HG03457 (cell line): ENCODE data around the gene HMGN3.
"Not testable (repeated sequence)": the region's sequence is repeated elsewhere in the genome, so short reads cannot be mapped to it uniquely, and the experiment has no call there.

ENCODE experiments used
- ATAC-seq: cut with Tn5 transposase; IDR thresholded peaks from one replicate; pipeline ENCODE4 v1.9.1; 2021; ENCODE audit warnings: moderate number of reproducible peaks; ENCODE audit not compliant: unreplicated experiment

Gene HMGN3

GRCh38 chr6:79234150-79235022 is at the start of gene HMGN3:
Gene HMGN3 (minus strand): TSS chr6:79234682.
- ATAC-seq: peak; percentile 89

DNA sequence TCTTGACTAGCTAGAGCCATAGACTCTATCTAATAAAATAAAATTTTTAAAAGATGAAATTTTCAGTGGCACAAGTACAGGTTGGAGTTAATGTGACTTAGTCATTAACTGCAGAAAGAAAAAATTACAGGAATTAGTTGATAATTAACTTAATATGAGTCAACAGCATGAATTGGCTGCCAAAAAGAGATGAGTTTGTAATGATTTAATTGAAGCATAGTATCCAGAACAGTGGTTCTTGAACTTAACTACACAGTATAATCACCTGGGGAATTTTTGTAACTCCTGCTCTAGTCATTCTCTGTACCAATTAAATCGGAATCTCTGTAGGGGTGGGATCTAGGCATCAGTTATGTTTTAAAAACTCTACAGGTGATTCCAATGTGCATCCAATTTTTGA is 46.3 kb upstream of the HMGN3 start:
- ATAC-seq: no peak

DNA sequence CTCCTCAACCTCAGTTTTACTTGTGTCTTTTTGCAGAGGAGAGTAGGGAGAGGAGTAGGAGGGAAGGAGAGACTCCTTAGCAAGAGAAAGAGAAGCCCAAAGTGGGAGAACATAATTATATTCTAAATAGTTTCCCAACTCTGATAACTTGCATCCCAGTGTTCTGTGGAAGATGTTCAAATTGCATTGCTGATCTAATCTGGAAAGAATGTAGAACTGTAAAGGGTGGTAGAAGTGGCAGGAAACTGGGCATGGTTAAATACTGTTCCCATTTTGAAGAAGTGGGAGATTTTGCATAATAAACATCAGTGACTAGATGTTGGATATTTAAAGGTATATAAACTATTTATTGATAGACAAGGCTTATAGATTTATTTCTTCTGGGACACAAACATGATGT is 42.6 kb upstream of the HMGN3 start:
- no peak for ATAC-seq

DNA sequence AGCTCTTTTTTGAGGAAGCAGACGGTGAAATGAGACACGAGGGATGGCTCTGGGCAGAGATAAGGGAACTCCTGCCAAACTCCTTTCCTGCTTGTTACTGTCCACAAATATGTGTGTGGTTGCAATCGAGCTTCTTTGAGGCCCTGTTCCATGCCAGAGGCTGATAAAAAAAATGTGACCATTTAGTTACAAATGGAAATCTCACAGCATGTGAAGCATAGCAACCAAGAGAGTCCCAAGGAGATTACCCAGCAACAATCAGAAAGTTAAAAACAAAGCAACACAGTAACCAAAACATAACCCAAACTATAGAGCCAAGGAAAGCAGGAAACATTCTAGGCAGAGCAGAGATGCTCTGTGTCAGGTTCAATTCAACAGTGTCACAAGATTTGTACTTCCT is 35.4 kb upstream of the HMGN3 start:
- no peak for ATAC-seq

DNA sequence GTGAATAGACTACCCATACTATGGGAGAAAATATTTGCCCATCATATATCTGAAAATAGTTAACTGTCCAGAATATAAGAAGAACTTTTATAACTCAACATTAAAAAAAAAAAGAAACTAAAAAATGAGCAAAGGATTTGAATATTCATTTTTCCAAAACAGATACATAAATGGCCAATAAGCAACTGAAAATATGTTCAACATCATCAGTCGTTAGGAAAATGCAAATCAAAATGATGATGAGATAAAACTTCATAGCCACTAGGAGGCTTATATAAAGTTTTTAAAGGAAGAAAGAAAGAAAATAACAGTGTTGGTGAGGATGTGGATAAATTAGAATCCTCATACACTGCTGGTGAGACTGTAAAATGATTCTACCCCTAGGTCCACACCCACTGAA is 32.6 kb upstream of the HMGN3 start:
- no peak for ATAC-seq

- no peak for ATAC-seq
Observed at GRCh38 chr6:79266051-79266450, 31.6 kb upstream of the HMGN3 start.

DNA sequence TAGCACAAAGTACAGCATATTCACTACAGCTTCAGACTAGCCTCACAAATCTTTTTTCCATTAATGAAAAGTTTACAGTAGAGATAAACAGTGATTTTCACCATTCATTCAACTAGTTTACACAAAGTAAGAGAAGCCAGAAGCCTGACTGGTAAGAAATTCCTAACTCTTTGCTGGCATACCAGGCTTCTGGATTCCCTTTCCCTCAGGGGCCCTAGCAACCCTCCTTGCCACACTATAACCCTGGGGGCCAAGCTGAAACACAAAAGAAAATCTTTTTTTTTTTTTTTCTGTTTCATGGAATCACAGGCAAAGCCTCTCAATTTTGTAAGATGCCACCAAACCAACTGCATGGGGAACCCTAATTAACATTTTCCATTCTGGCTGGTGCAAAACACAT is 28.9 kb upstream of the HMGN3 start:
- no peak for ATAC-seq

DNA sequence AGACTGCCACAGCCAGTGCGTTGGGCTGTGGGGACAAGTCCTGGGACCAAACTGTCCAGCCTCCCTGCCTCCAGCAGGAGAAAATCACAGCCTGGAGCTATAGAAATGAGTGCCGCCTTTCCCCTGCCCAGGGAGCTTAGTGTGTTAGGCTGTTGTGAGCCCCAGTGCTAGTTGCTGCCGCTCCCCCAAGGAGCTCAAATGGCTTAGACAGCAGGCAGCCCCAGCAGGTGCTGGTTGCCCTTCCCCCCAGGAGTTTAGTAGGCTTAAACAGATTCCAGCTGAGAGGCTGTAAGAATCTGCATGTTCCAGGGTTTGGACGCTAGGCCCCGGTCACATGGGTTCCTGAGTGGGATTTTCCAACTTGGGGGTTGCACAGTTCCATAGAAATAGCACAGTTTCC is 27.2 kb upstream of the HMGN3 start:
- no peak for ATAC-seq

GRCh38 chr6:79260772-79261171 is 26.3 kb upstream of the HMGN3 start:
- ATAC-seq: no peak

GRCh38 chr6:79257381-79258205 is 23.1 kb upstream of the HMGN3 start:
- ATAC-seq: no peak

DNA sequence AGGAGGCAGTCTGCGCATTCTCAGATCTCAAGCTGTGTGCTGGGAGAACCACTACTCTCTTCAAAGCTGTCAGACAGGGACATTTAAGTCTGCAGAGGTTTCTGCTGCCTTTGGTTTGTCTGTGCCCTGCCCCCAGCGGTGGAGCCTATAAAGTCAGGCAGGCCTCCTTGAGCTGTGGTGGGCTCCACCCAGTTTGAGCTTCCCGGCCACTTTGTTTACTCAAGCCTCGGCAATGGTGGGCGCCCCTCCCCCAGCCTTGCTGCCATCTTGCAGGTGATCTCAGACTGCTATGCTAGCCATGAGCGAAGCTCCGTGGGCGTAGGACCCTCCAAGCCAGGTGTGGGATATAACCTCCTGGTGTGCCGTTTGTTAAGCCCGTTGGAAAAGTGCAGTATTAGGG is 22.3 kb upstream of the HMGN3 start:
- ATAC-seq: not testable (repeated sequence)

DNA sequence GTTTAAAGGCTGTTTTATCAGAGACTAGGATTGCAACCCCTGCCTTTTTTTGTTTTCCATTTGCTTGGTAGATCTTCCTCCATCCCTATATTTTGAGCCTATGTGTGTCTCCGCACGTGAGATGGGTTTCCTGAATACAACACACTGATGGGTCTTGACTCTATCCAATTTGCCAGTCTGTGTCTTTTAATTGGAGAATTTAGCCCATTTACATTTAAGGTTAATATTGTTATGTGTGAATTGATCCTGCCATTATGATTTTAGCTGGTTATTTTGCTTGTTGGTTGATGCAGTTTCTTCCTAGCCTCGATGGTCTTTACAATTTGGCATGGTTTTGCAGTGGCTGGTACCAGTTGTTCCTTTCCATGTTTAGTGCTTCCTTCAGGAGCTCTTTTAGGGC is 20.6 kb upstream of the HMGN3 start:
- not testable (repeated sequence) for ATAC-seq

DNA sequence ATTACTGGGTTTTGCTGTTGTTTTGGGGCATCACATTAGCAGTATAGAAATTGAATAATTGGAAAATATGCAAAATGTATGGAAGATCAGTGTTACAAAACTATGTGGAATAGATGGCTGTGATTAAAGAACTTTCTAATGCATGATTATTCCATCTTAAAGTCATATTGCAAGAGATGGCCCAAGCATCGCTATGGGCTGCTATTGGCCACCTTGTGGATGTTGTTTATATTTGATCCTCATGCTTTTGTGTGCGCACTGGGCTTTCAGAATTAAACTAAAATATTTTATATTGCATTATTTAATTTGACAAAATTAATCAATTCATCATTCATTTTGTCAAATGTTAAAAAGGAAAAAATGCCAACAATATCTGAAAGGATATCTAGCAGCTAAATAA is 16.1 kb upstream of the HMGN3 start:
- no peak for ATAC-seq

DNA sequence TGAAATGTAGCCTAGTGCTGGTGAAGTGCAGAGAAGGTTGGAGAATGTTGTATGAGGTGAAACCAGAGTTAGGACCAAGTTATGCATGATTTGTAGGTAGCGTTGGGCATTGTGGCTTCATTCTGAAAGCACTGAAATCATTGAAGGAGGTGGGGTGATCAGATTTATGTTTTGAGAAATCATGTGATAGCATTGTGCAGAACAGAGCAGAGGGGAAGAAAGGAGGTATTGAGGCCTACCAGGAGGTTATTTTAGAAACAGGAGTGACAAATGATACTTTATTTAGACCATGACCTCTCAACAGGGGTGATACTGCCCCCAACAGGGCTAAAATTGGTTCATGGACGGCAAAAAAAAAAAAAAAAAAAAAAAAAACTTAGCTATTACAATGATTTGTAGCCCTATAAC is 15.6 kb upstream of the HMGN3 start:
- no peak for ATAC-seq

DNA sequence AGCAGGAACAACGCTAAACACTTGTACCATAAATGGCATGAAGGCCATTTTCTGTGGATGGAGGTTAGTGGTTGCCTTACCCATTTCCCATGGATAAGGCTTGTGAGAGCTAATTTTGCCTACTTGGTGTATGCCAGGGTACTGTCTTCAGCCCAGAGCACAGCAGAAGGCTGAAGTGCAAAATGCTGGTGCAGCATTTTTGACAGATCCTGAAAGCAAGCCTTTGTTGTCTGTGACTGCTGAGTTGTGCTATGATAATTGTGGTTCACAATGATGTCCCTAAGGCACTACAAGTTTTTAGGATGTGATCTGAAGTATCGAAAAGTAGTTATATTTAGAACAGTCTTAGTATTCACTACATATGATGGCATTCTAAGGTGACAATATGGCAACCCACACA is 14.7 kb upstream of the HMGN3 start:
- no peak for ATAC-seq

- peak; percentile 69 for ATAC-seq
Observed at GRCh38 chr6:79246891-79247290, 12.4 kb upstream of the HMGN3 start.

DNA sequence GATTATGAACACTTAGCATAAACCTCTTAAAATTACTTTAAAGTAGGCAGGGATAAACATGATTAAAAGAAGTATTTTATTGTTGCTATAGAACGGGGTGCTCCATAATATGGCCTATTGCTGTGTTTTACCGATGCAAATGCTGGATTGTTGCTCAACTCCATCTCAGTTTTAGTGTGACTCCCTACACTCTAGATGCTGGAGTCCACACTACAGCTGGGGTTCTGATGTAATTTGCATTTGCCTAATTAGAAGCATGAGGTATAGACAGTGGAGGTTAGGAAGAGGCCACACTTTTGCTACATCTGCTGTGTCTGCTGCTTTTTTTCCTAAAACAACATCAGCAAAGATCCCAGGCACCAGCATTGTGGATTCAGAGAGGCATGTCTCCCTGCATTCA is 6.7 kb upstream of the HMGN3 start:
- no peak for ATAC-seq

DNA sequence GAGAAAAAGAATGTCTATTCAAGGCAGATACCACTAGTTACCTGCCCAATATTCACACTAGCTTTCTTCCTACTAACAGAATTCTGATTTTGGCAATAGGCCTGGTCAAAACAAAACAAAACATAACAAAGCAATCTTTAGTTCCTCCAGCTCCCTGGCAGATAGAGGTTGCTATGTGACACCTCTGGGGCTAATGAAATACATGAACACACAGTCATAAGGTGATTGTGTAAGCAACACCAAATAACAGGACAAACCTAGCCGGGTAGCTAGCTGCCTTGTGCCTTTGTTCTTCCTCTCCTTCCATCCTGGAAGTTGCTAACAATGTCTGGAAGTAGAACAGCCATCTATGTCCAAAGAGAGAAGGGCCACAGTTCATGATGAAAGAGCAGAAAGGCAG is 6.0 kb upstream of the HMGN3 start:
- ATAC-seq: no peak

- peak; percentile 44 for ATAC-seq
Observed at GRCh38 chr6:79239536-79240168, 5.2 kb upstream of the HMGN3 start.

DNA sequence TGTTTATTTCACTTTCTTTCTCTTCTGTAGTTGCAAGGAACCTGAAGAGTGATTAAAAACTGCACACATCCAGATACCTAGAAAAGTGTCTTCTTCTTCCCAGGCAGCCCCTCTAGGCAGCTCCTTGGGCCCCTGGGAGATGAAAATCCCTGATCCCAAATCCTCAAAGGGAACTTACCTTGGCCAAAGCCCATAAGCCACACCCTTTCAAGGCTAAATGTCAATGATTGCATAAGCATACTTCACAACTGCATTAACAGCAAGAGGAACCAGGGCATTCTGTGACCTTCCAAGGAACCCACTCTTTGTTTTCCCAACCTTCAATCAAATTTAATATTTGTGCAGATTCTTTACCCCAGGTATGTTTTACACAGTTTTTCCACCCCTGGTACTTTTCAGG is 4.4 kb upstream of the HMGN3 start:
- ATAC-seq: no peak

- ATAC-seq: no peak
Observed at GRCh38 chr6:79236711-79237110, 2.2 kb upstream of the HMGN3 start.
